ENCODE results near the gene REXO1.

DNA sequence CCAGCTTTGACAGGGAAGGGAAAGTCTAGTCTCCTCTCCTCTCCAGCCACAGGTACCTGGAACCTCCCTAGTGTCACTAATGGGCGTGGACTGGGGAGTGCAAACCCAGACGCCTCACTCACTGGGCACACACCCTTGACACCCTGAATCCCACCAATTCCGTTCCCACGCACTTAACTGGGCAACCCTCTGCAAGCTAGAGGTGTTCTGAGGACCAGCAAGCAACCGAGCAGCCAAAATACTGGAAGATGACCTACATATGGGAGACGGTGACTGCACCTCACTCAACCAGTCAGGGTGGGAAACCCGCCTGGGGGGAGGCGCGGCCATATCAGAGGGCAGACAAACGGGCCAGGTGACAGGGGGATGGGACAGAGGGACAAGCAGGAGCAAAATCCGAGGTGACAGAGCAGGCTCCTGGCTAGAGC, 36.0 kb upstream of the REXO1 start:
- TF ChIP-seq, protein P1, sequence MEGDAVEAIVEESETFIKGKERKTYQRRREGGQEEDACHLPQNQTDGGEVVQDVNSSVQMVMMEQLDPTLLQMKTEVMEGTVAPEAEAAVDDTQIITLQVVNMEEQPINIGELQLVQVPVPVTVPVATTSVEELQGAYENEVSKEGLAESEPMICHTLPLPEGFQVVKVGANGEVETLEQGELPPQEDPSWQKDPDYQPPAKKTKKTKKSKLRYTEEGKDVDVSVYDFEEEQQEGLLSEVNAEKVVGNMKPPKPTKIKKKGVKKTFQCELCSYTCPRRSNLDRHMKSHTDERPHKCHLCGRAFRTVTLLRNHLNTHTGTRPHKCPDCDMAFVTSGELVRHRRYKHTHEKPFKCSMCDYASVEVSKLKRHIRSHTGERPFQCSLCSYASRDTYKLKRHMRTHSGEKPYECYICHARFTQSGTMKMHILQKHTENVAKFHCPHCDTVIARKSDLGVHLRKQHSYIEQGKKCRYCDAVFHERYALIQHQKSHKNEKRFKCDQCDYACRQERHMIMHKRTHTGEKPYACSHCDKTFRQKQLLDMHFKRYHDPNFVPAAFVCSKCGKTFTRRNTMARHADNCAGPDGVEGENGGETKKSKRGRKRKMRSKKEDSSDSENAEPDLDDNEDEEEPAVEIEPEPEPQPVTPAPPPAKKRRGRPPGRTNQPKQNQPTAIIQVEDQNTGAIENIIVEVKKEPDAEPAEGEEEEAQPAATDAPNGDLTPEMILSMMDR (IDR thresholded peaks at IDR 0.05; ENCODE audit: extremely low read depth in 1 of 2, insufficient read depth in 1 of 2, low read depth in 1 of 2, low read length in 2 of 2), result no peak
- TF ChIP-seq FOS (IDR thresholded peaks at IDR 0.05; ENCODE audit: borderline replicate concordance, insufficient read depth, low read length) (no peak), POLR2A (IDR thresholded peaks at IDR 0.05; ENCODE audit: low read depth, low read length) (no peak), MYC (IDR thresholded peaks at IDR 0.05; ENCODE audit: low read depth, low read length) (no peak), EZH2 (IDR thresholded peaks at IDR 0.05; ENCODE audit: borderline replicate concordance, low read depth, low read length, severe bottlenecking) (no peak), POLR2AphosphoS5 (IDR thresholded peaks at IDR 0.05; ENCODE audit: insufficient read depth, low read depth, low read length) (no peak)
- TF ChIP-seq, protein P2, sequence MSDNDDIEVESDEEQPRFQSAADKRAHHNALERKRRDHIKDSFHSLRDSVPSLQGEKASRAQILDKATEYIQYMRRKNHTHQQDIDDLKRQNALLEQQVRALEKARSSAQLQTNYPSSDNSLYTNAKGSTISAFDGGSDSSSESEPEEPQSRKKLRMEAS (IDR thresholded peaks at IDR 0.05; ENCODE audit: insufficient read depth, insufficient read length), result no peak

All from endothelial cell of umbilical vein (primary cell).